K562 (cell line): Measurements from ENCODE around the gene COL6A2.

ENCODE experiments used
- FOSL1 ChIP-seq: fragments of 200-800 bp; sonication (Bioruptor generic); conservative IDR thresholded peaks from 2 replicates; pipeline ENCODE4 v1.6.1; 2016; ENCODE audit warnings: missing genetic modification characterization, missing compliant biosample characterization
- GATA2 ChIP-seq: sonication (generic); formaldehyde crosslinking; IDR thresholded peaks from 2 replicates; pipeline ENCODE4 v1.4.0; 2020; ENCODE audit warnings: mild to moderate bottlenecking, missing genetic modification reagents
- GATAD2A ChIP-seq: fragments of 450-650 bp; IDR thresholded peaks from 2 replicates; pipeline ENCODE4 v1.6.1; 2017
- HNRNPH1 ChIP-seq: fragments of 200-400 bp; formaldehyde crosslinking; optimal IDR thresholded peaks from 2 replicates; pipeline ENCODE3; 2017; ENCODE audit warnings: low read depth, mild to moderate bottlenecking, low read length, moderate library complexity
- MCM3 ChIP-seq: fragments of 450-650 bp; IDR thresholded peaks from 2 replicates; pipeline ENCODE4 v1.6.1; 2016
- MYC ChIP-seq, 2 experiments: fragments of 250-450 bp in 1 of 2; sonication (Bioruptor Pico) in 1 of 2; IDR thresholded peaks; 2 replicates each; pipeline versions ENCODE4 v1.5.1 to v1.6.1; 2012 to 2021; ENCODE audit warnings: low read depth in 2 of 2, borderline replicate concordance in 1 of 2, improper control_type of control experiment in 1 of 2, low read length in 1 of 2, mild to moderate bottlenecking in 1 of 2, moderate library complexity in 1 of 2
- MYNN ChIP-seq, 2 experiments: sonication (generic); formaldehyde crosslinking in 1 of 2; IDR thresholded peaks; 2 replicates each; pipeline versions ENCODE4 v1.5.0 to v1.6.1; 2016 to 2020; ENCODE audit warnings: antibody characterized with exemption in 1 of 2, missing genetic modification reagents in 1 of 2
- POLR2AphosphoS5 ChIP-seq: IDR thresholded peaks from 2 replicates; pipeline ENCODE4 v1.6.1; 2011; ENCODE audit warnings: mild to moderate bottlenecking, low read depth, low read length, moderate library complexity; ENCODE audit not compliant: control insufficient read depth, insufficient read depth
- PRPF4 ChIP-seq: fragments of 200-400 bp; formaldehyde crosslinking; IDR thresholded peaks from one replicate; pipeline ENCODE4 v1.6.1; 2017; ENCODE audit warnings: low read length, low read depth, mild to moderate bottlenecking; ENCODE audit not compliant: insufficient read depth, poor library complexity, severe bottlenecking
- RFX5 ChIP-seq: IDR thresholded peaks from 2 replicates; pipeline ENCODE4 v1.6.1; 2011; ENCODE audit warnings: low read depth, mild to moderate bottlenecking, improper control_type of control experiment, low read length
- SREBF1 ChIP-seq: fragments of 150-350 bp; IDR thresholded peaks from 2 replicates; pipeline ENCODE4 v1.6.1; 2014; ENCODE audit warnings: antibody characterized with exemption, low read depth, low read length, borderline replicate concordance
- ZNF146 ChIP-seq: IDR thresholded peaks from one replicate; pipeline ENCODE4 v1.6.1; 2018; ENCODE audit warnings: missing compliant biosample characterization; ENCODE audit not compliant: unreplicated experiment
- ZNF384 ChIP-seq: IDR thresholded peaks from 2 replicates; pipeline ENCODE4 v1.6.1; 2012; ENCODE audit warnings: low read depth, low read length, improper control_type of control experiment
- ZNF561 ChIP-seq: fragments of 450-650 bp; formaldehyde crosslinking; conservative IDR thresholded peaks from 2 replicates; pipeline ENCODE4 v1.4.0; 2020; ENCODE audit warnings: mild to moderate bottlenecking, moderate library complexity

DNA sequence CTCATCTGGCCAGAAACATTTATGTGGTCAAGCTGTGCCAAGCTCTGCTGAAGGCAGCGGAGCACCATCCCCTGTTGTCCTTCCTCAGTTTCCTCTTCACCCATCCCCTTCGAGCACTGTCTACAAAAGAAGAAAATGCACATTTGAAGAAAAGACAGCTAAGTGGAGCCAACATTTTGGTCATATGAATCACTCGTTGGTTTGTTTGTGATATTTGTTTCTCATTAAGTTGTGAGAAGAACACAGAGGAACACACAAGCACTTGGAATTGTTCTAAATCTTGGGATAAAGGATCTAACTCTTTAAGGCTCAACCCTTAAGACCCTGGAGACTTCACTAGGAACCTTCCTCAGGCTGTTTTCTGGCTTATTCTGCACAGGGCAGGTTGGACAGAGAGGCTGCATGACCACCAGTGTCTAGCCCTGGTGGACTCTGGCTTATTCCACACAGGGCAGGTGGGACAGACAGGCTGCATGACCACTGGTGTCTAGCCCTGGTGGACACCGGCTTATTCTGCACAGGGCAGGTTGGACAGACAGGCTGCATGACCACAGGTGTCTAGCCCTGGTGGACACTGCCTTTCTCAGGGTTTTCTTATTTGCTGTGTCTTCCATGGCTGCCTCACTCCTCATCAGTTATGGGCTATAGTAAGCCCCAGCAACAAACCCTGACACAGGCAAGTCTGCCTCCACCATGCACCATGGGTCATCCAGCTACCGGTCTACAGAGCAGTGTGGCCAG, 35.3 kb upstream of the COL6A2 start:
- TF ChIP-seq MCM3 (no peak), PRPF4 (no peak), ZNF561 (no peak), RFX5 (no peak), ZNF146 (CRISPR knock-in tag) (no peak), SREBF1 (no peak), MYNN (IDR thresholded peaks at IDR 0.05) (no peak), MYNN (CRISPR knock-in tag; IDR thresholded peaks at IDR 0.05) (no peak), FOSL1 (tag) (no peak), GATAD2A (no peak), POLR2AphosphoS5 (no peak), MYC (IDR thresholded peaks at IDR 0.05; ENCODE audit: low read depth, low read length) (no peak), MYC (CRISPR knock-in tag; IDR thresholded peaks at IDR 0.05; ENCODE audit: borderline replicate concordance, low read depth) (no peak), ZNF384 (no peak), GATA2 (no peak), HNRNPH1 (no peak)
